Fibroblast of skin of abdomen (primary cell): ENCODE data around the gene GPSM3. TPM values are rescaled to one million over a fixed set of nuclear protein-coding genes. Genes with fewer than 3 reads are reported as not detected.
A peak's percentile ranks its signal among the peaks of the same experiment; 100 is the strongest.
"Not testable (repeated sequence)": the region's sequence is repeated elsewhere in the genome, so short reads cannot be mapped to it uniquely, and the experiment has no call there.

Source experiments
- DNase-seq: peaks from one replicate; pipeline ENCODE4 v3.0.0-alpha.2; 2013
- polyA plus RNA-seq, 2 experiments: library from polyadenylated mRNA; unstranded; fragments of 120-200 nt; gene quantifications; one replicate each; pipeline ENCODE4 v1.2.1, GENCODE V29; 2013; ENCODE audit not compliant: insufficient read length in 2 of 2

GPSM3 gene, protein sequence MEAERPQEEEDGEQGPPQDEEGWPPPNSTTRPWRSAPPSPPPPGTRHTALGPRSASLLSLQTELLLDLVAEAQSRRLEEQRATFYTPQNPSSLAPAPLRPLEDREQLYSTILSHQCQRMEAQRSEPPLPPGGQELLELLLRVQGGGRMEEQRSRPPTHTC
- 11.0 TPM for polyA plus RNA-seq (2013, experiment 1 of 2; ENCODE audit: insufficient read length)
- polyA plus RNA-seq (2013, experiment 2 of 2; ENCODE audit: insufficient read length): 11.4 TPM

- peak; percentile 64 for DNase-seq
Measured at GRCh38 chr6:32192608-32193039, at the start of gene GPSM3. GPSM3 (minus strand) TSS chr6:32192643; CDS start chr6:32192513, 130 bp downstream.

DNA sequence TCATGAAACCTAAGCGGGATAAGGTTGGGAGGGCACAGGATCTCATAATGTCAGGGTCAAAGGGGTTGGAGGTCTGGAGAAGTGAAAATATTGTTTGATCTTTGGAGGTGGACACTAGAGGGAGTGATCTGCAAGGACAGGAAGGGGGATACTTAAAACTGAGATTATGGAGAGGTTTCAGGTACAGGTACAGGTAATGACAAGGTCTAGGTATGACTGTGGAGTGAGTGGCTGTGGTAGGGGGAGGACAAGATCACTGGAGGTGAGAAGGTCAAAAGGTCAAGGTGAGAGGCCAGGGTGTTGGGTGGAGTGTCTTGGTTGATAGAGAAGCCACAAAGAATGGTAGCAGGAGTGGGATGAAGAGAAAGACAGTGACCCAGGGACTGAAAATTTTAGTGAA lies 48.2 kb upstream of the GPSM3 start:
- no peak for DNase-seq

- DNase-seq: no peak
Measured at GRCh38 chr6:32239462-32239861, 47.0 kb upstream of the GPSM3 start.

DNA sequence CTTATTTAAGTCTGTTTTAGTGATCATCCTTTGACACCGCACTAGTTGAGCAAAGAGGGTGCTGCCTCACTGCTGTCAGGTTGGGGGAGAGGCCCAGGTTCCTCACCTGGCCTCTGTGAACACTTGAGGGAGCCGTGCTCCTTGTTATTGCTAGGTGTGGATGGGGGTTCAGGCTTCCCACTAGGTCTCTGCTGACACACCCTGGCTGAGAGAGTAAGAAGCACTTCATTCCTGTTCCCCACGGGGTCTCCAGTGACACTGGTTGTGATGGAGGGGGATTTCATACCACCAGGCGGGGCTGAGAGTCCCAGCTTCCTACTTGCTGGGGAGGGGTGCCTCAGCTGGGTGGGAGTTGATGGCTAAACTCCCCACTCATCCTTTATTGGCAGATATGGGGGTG lies 42.5 kb upstream of the GPSM3 start:
- DNase-seq: no peak

DNA sequence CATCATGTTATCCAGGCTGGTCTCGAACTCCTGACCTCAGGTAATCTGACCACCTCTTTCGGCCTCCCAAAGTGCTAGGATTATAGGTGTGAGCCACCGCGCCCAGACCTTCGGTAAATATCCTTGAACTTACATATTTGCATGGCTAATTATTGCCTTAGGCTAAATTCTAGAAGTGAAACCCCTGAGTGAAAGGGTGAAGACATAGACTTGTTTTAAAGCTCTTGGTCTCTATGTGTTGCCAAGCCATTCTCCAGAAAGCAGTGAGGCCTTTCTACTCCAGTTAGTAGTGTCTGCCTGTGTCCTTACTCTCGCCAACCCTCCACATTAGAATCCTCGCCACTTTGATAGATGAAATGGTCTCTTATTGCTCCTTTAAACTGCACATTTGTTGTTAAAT lies 34.0 kb upstream of the GPSM3 start:
- no peak for DNase-seq

GRCh38 chr6:32224696-32225095 lies 32.3 kb upstream of the GPSM3 start:
- DNase-seq: no peak

DNA sequence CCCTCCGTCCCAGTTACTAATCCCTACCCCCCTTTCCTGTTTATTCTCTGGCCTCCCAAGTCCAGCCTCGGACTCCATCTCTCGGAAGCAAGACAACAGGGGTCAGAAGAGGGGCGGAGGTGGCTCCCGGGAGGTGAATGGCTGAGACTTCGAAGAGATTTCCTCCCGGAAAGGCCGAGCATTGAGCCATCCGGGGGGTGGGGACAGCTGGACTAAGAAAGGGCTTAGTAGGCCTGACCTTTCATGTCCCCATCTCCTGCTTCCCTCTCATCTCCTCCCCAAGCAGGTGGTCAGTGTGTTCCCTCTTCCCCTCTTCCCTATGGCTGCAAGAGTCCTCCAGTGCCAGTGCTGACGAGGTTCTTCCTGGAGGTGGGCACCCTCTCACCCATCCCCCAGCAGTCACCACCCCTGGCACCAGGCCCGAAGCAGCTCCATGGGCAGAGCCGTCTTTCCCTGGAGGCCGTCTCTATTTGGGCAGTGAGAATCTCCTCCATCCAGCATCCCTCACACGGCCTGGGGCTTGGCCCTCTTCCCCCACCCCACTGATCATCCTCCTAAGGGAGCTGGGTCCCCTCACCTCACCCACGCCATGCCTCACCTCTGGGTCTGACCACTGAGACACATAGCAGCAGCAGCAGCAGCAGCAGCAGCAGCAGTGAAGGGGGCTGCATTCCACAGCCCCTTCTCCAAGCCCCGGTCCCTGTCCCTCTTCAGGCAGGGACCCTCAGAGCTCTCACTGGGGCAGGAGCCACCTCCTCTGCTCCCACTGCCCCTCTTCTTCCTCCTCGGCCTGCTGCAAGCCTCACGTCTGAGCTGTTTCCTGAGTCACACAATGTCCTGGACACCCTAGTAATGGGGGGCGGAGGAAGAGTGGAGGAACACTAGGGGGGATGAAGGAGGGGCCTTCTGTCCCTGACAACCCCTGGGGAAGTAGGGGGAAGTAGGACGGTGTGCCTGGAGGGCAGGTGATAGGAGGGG lies 31.1 kb upstream of the GPSM3 start, which contains the start of gene NOTCH4:
Gene NOTCH4 (minus strand): TSS at position 810 of the 978 bp plus-strand sequence. CDS start 139 bp downstream, at position 671.
- no peak for DNase-seq

- DNase-seq: no peak
Measured at GRCh38 chr6:32222333-32223230, 30.1 kb upstream of the GPSM3 start.

DNA sequence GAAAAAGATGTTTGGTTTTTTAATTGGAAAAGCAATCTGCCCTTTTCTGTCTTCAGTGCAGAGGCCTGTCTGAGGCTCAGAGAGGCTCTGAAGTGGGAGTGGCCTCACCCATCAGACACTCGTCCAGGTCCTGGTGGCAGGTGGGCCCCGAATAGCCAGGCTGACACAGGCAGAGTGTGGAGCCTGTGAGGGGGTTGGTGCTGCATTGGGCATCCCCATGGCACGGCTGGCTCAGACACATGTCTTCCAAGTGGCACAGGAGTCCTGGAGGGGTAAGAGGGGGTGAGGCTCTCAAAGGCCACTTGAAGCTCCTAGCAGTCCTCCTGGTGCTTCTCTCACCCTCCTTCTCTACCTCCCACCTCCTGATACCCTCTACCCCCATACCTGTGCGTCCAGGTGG lies 27.6 kb upstream of the GPSM3 start:
- DNase-seq: no peak

DNA sequence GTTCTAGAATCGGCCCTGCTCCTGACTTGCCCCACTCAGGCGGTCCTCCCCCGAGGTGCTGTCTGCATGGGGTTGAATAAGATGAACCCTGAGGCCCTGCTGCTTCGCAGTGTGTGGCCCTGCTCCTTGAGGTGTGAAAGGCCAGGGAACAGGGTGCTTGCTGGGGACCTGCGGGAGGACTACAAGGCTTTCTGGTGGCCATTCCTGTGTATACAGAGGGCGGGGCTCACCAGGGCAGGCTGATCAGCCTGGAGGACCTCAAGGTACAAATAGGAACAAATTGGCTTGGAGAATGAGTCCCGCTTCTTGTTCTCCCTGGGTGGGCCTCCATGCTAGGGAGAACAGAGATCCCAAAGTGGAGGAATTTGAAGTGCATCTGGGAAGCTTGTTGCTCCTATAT lies 25.7 kb upstream of the GPSM3 start:
- no peak for DNase-seq

DNA sequence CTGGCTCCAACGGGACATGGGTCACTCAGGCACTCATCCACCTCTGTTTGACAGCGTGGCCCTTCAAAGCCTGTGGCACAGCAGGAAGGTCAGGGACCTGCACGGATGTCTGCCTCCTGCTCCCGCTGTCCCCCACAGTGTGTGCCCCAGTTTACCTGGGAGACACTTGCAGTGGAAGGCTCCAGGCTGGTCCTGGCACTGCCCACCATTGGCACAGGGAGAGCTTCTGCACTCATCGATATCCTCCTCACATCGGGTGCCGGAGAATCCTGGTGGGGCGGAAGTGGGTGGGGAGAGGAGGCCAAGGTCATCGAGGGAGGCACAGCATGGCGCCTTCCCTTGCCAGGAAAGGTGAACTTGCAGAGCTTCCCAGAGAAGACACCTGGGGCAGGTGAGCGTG lies 24.6 kb upstream of the GPSM3 start:
- DNase-seq: no peak

- DNase-seq: no peak
Measured at GRCh38 chr6:32216285-32216684, 23.8 kb upstream of the GPSM3 start.

- DNase-seq: no peak
Measured at GRCh38 chr6:32215617-32216016, 23.2 kb upstream of the GPSM3 start.

GRCh38 chr6:32214126-32214525 lies 21.7 kb upstream of the GPSM3 start:
- DNase-seq: no peak

- DNase-seq: no peak
Measured at GRCh38 chr6:32213649-32214048, 21.2 kb upstream of the GPSM3 start.

DNA sequence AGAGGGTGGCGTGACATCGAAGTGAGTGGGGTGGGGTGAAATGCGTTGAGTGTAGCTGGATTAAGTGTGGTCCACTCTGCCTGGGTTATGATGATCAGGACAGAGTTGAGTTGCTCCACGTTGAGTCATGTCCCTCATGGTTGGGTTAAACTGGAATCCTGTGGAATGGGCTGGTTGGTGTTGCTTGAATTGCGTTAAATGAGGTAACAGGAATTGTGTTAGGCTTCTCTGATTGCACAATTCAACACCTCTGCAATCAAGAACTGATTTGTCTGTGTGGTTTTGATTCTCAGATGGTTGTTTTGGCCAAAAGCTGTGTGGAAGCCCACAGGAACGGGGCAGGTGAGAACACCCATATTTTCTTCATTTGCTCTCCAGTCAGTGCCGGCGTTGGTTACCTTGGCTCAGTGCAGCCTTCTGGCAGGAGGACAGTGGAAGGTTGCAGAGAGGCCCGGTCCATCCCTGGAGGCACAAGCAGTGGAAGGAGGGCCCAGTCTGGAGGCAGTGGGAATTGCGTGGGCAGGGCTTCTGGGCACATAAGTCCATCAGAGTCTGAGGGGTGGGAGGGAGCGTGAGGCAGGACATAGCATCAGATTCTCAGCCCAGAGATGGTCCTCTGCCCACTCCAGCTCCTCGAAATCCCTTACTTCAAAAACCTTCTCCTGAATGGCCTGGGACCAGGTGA lies 19.8 kb upstream of the GPSM3 start:
- DNase-seq: no peak

DNA sequence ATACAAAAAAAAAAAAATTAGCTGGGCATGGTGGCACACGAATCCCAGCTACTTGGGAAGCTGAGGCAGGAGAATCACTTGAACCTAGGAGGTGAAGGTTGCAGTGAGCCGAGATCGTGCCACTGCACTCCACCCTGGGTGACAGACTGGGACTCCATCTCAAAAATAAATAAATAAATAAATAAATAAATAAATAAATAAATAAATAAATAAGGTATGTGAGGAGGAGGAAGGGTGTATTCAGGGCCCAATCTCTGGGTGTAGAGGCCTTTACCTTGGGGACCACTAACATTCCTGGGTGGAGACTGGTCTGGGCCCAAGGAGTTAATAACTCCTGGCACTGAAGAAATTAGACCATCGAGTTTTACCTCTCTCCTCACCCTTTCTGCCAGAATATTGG lies 19.0 kb upstream of the GPSM3 start:
- not testable (repeated sequence) for DNase-seq

DNA sequence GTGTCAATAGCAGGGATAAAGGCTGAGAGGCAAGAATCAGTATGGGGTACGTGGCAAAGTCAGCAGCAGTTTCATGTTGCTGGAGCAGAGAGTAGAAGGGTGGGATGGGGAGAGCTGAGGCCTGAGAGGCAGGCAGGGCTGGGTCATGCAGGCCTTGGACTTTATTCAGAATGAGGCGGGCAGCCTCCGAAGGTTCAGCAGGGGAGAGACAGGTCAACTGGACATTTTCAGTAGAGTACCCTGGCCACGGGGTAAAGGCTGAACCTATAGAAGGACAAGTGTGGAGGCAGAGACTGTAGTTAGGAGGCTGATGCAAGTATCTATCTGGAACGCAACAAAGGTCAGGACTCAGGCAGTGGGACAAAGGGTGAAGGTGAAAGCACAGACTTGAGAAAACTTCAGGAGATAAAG lies 17.8 kb upstream of the GPSM3 start:
- DNase-seq: no peak

DNA sequence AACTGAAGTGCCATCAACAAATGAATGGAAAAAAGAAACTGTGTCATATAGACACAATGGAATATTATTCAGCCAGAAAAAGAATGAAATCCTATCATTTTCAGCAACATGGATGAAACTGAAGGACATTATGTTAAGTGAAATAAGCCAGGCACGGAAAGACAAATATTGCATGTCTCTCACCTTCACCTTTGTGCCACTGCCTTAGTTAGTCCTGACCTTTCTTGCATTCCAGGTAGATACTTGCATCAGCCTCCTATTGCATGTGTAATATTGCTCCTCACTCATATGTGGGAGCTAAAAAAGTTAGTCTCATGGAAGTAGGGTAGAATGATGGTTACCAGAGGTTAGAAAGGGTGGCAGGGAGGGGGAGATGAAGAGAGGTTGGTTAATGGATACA lies 16.6 kb upstream of the GPSM3 start:
- DNase-seq: no peak

DNA sequence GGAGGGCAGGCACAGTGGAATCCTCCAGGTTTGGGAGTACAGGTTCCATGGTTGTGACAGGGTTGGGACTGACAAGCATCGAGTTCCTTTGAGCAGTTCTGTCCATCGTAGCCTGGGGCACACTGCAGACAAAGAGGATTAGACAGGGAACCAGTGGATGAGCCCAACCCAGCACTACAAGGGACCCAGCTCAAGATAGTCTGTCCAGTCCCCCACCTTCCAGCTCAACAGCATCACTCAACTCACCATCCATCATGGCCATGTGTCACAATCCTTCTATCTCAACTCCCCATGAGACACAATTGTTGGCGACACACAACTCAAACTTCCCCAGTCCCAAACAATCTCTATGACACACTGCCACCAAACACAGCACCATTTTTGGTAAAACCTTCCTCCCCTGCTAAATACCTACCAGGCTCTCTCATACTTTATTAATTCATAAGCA lies 11.8 kb upstream of the GPSM3 start:
- DNase-seq: no peak

- DNase-seq: no peak
Measured at GRCh38 chr6:32203426-32204267, 11.2 kb upstream of the GPSM3 start.
